ENCODE measurements around the gene DCAF11. TPM values are rescaled to one million over a fixed set of nuclear protein-coding genes. Genes with fewer than 3 reads are reported as not detected.

The DCAF11 gene
- total and polyA plus RNA-seq, 2 of the 8 experiments (the other 6 are each of a cell fraction or from before 2014, with no cell fraction given) = 60.4 to 63.6 TPM

GRCh38 chr14:24093901-24094840 lies 20.4 kb upstream of the DCAF11 start, which contains the start of gene PCK2:
Gene PCK2, plus strand, starts transcription at chr14:24094311. Its CDS starts 95 bp downstream, at chr14:24094406.
- peak within 1 kb of the TSS; percentile 96 for H3K4ac ChIP-seq (replicated peaks; ENCODE audit: insufficient read length, low read depth, low read length)
- peak within 1 kb of the TSS; percentile 88 to 91 for H3K4me2 ChIP-seq (ENCODE audit: insufficient read depth in 1 of 2, low read depth in 2 of 2, low read length in 2 of 2)
- peak within 1 kb of the TSS; percentile 89 for H3K27ac ChIP-seq (ENCODE audit: low read depth, low read length)
- peak within 1 kb of the TSS; percentile 100 for H3K18ac ChIP-seq (ENCODE audit: extremely low read depth, low read length)
- H3K27me3 ChIP-seq (replicated peaks in 1 of 4; ENCODE audit: control insufficient read depth in 3 of 4, extremely low read depth in 1 of 4, insufficient read depth in 3 of 4, low read length in 3 of 4) = no peaks in the 10 kb centered on the region
- DNase-seq (ENCODE audit: low read depth in 1 of 2, low spot score in 2 of 2) (peak; percentile 93 to 95), FAIRE-seq (no peak)
- peak within 1 kb of the TSS; percentile 19 for H3K23ac ChIP-seq (ENCODE audit: insufficient read length)
- POLR2A ChIA-PET (ENCODE audit: partially characterized antibody) = interaction anchor here (0.8 to 23.9 kb wide), 32 partner anchors 11 to 544 kb away, joined by 3 to 626 read pairs (median 8); partner anchors contain the start of genes CARMIL3, CPNE6, DCAF11 and DHRS4L2
- peak within 1 kb of the TSS; percentile 100 for H2AK5ac ChIP-seq (ENCODE audit: low read depth, low read length)
- H4K91ac ChIP-seq (replicated peaks; ENCODE audit: insufficient read length, low read length) = peak within 1 kb of the TSS; percentile 93
- CTCF ChIA-PET (ENCODE audit: partially characterized antibody) = interaction anchor here (0.6 to 12.8 kb wide), 9 partner anchors 10 to 69 kb away, joined by 3 to 316 read pairs (median 8); partner anchors contain the start of genes CARMIL3, CPNE6, DCAF11 and NRL
- peaks cover 4 to 9% of the 10 kb centered on the region in 2 experiments for H4K20me1 ChIP-seq (replicated peaks in 1 of 2; ENCODE audit: control insufficient read depth in 1 of 2, insufficient read depth in 2 of 2, low read length in 2 of 2)
- peaks cover 0 to 21% of the 10 kb centered on the region in 2 experiments; a peak in 2 of 4 replicates for H3K79me2 ChIP-seq (ENCODE audit: control insufficient read depth in 1 of 2, insufficient read depth in 2 of 2, low read length in 2 of 2)
- peak within 1 kb of the TSS; percentile 97 for H3K56ac ChIP-seq (replicated peaks; ENCODE audit: insufficient read length, low read depth, low read length)
- no peaks in the 10 kb centered on the region for H3K9me3 ChIP-seq (ENCODE audit: insufficient read depth in 2 of 2, low read depth in 1 of 2, low read length in 1 of 2)
- no peak within 1 kb of the TSS for H3K14ac ChIP-seq (ENCODE audit: insufficient read length)
- H3K36me3 ChIP-seq (ENCODE audit: control insufficient read depth in 2 of 4, insufficient read depth in 4 of 4, low read length in 3 of 4) = peaks cover 3 to 21% (median 10%) of the 10 kb centered on the region in 4 experiments; a peak in 6 of 8 replicates
- WGBS, 2 experiments (ENCODE audit: extremely low coverage in 1 of 2, insufficient coverage in 1 of 2, insufficient read length in 1 of 2, insufficient replicate concordance in 2 of 2, low coverage in 1 of 2, low lambda C conversion rate in 2 of 2, missing lambda C conversion rate in 1 of 2) = 2% methylated on average over 33 of the region's 68 CpGs; no CpG with 5 or more reads in 1 of the 2 experiments
- peak within 1 kb of the TSS; percentile 99 for H2BK5ac ChIP-seq (ENCODE audit: low read depth, low read length)
- H4K5ac ChIP-seq (ENCODE audit: insufficient read length, low read depth, low read length) = peak within 1 kb of the TSS; percentile 82
- peak within 1 kb of the TSS; percentile 99 for H2BK20ac ChIP-seq (ENCODE audit: low read length)
- H3K79me1 ChIP-seq (ENCODE audit: low read depth, low read length) = peaks cover 5% of the 10 kb centered on the region
- H3K4me1 ChIP-seq (replicated peaks in 1 of 4; ENCODE audit: control insufficient read depth in 3 of 4, insufficient read depth in 4 of 4, low read length in 3 of 4) = peaks cover 5 to 13% (median 9%) of the 10 kb centered on the region in 4 experiments
- H2BK15ac ChIP-seq (ENCODE audit: low read length) = peak within 1 kb of the TSS; percentile 99; the same call in 1 of the 2 replicates
- H3K9ac ChIP-seq (replicated peaks in 1 of 4; ENCODE audit: extremely low read depth in 1 of 4, low read depth in 3 of 4, low read length in 3 of 4) = peak within 1 kb of the TSS; percentile 87 to 95 (median 90)
- peak within 1 kb of the TSS; percentile 86 for H2BK120ac ChIP-seq (replicated peaks; ENCODE audit: low read depth, low read length)
- H3K23me2 ChIP-seq (ENCODE audit: low read depth, low read length) = peaks cover 8% of the 10 kb centered on the region
- H2AFZ ChIP-seq (ENCODE audit: low read length) = peak within 1 kb of the TSS; percentile 98
- H2BK12ac ChIP-seq (ENCODE audit: low read depth, low read length) = peak within 1 kb of the TSS; percentile 99
- peak within 1 kb of the TSS; percentile 60 to 96 (median 84) for H3K4me3 ChIP-seq (ENCODE audit: extremely low read depth in 1 of 4, insufficient read depth in 2 of 4, low read depth in 3 of 4, low read length in 4 of 4)
- H4K8ac ChIP-seq (ENCODE audit: extremely low read depth, insufficient read depth, low read length) = peak within 1 kb of the TSS; percentile 97
- no peak for TF ChIP-seq ATF2 (IDR thresholded peaks at IDR 0.05; ENCODE audit: low read length)
- peak; percentile 61; the same call in 1 of the 2 replicates for TF ChIP-seq YY1 (IDR thresholded peaks at IDR 0.05; ENCODE audit: low read depth, low read length)
- TF ChIP-seq EGR1 (IDR thresholded peaks at IDR 0.05; ENCODE audit: borderline replicate concordance, low read depth, low read length) = peak; percentile 93; the same call in 1 of the 2 replicates
- no peak for TF ChIP-seq RNF2 (IDR thresholded peaks at IDR 0.05; ENCODE audit: borderline replicate concordance, low read depth, low read length, missing control alignments, poor library complexity, severe bottlenecking)
- no peak for TF ChIP-seq NANOG (IDR thresholded peaks at IDR 0.05; ENCODE audit: insufficient read depth, low read depth, low read length, poor library complexity, severe bottlenecking)
- no peak for TF ChIP-seq FOSL1 (IDR thresholded peaks at IDR 0.05; ENCODE audit: insufficient read depth, low read depth, low read length)
- TF ChIP-seq CBX8 (IDR thresholded peaks at IDR 0.05; ENCODE audit: borderline replicate concordance, low read depth, low read length) = no peak
- TF ChIP-seq TCF12 (IDR thresholded peaks at IDR 0.05; ENCODE audit: low read depth, low read length) = no peak

Measured in H1 (cell line).